T-helper 9 cell (primary cell): ENCODE measurements around the gene OLFML2A.

Experiments used
- DNase-seq: peaks from one replicate; pipeline ENCODE4 v3.0.0-alpha.2; 2020

Gene OLFML2A

GRCh38 chr9:124855944-124856765 is 79.2 kb downstream of the OLFML2A start:
- no peak for DNase-seq

- DNase-seq = no peak
These were observed 80.7 kb downstream of the OLFML2A start for GRCh38 chr9:124857533-124858162.

DNA sequence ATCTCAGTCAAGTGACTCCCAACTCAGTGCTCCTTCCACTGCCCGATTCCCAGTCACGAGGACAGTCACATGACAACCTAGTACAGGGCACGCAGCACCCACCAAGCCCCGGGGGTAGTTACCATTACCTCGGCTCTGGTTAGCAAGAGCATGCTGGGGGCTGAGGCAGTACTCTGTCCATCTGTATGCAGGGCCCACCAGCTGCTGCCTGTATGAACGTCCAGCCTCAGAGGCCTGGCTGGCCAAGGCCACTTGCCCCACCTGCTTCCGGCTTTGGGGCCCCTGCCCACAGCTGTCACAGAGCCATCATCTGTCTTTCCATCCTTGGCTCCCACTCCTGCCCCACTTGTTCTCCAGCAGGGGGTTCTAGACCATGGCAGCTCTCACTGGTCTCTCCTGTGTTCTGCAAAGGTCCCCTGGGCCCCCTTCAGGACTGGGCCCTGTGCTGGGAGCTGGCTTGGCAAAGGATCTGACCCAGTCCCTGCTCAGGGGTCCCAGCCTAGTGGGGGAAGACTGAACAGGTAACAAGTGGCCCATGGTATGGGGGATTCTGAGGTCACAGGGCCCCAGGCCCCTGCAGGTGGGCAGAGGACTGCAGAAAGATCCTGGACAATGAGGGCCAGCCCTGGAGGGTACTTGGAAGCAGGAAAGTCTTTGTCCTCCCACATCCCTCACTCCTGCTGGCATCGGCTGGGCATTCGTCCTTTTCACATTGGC is 81.6 kb downstream of the OLFML2A start:
- no peak for DNase-seq

DNA sequence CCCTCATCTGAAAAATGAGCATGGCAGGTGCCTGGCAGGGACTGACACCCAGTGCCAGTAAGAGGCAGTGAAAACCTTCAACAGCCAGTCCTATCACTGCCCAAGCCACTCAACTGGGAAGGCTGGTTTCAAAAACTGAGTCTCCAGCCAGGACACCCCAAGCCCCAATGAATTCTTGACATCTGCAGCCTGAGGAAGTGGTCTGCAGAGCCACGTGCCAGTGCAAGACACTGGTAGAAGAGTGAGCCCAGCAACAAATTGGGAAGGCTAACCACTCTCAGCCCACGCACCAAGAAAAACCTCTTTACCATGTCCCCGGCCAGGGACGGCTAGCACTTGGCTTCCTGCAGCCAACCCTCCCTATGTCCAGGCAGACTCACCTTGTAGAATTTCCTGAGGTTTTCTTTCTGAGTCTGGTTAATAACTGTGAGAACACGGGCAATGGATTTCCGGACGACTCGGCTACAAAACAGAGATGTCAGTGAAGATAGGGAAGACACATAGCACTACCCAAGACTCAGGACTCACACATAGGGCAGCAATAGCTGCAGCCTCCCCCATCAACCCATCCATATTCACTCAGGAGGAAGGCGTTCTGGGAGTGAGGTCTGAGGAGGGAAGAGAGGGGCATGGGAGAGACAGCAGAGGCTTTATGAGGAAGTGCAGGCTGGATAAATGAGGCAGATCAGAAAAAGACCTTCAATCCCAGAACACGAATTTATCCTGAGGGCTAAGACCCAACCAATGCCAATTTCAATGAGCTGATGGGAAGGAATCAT is 83.1 kb downstream of the OLFML2A start:
- no peak for DNase-seq

DNA sequence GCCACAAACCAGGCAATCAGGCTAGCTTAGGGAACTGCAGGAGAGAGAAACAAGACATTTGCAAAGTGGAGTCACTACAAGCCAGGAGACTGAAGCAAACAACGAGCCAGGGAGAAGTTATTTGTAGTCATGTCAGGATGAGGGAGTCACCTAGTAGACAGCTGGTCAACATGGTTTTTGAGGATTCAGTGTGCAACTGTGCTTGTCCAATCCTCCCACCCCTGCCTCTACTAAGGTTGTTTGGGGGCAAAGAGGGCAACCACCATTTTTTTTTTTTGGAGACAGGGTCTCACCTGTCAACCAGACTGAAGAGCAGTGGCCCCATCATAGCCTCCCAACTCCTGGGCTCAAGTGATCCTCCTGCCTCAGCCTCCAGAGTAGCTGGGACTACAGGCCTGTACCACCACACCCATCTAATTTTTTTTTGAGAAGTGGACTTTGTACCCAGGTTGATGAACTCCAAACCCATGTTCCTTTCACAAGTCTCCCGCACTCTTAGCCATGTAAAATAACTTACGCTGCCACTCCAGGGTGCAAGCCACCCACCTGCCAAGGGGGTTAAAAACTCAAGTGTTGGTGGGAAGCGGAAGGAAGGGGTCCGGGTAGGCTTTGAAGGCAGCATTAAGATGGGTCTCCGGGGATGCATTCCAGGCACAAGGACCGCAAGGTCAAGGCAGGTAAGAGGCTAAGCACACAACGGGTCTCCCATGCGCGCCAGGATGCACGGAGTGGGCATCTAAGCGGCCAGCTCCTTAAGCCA is 83.8 kb downstream of the OLFML2A start:
- DNase-seq = no peak

DNA sequence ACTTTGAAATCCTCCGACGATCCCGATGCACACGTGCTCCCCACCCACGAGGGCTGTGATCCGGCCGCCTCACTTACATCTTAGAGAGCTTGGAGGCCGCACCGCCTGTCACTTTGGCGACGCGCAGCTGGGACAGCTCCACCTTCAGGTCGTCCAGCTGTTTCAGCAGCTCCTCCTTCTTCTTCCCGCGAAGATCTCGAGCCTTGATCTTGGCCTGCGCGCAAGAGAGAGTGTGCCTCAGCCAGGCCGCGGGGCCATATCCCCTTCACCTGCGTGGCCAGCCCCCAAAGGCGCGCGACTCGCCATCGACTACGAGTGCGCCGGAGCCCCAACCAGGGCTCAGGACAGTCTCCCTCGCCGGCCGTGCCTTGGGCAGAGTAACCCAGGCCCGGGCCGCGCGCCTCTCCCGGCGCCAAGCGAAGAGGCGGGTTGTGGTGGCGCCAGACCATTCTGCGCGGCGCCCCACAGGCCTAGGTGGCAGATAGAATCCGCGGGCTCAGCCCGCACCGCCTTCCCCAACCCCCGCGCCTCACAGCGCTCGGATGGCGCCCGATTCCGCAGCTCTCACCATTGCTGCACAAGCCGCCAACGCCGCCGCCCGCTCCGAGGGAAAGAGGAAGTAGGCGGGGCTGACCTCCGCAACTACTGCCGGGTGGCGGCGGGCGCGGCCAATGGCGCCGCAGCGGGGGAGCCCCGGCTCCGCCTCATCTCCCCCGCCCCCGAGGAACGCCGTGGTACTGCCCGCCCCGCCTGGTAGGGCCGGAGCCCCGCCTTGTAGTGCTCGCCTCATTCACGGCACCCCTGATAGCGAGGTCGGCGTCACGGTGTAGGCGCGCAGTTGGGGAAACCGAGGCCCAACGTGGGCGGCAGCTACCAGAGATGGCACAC is 84.7 kb downstream of the OLFML2A start, which contains the start of the genes ARPC5L and RPL35:
Gene ARPC5L, plus strand, starts transcription at position 789 of the 888 bp plus-strand sequence. CDS start 7,161 bp downstream, outside the sequence.
Gene RPL35, minus strand, starts transcription at position 616 of the 888 bp plus-strand sequence. Its CDS starts 45 bp downstream, at position 571.
- DNase-seq = peak; percentile 94

GRCh38 chr9:124863371-124863871 is 86.5 kb downstream of the OLFML2A start:
- no peak for DNase-seq
